Effector CD4-positive, alpha-beta T cell (primary cell): ENCODE measurements around the gene PCDHB2.
"Not testable (repeated sequence)": the region's sequence is repeated elsewhere in the genome, so short reads cannot be mapped to it uniquely, and the experiment has no call there.

Experiments
- DNase-seq: peaks from one replicate; pipeline ENCODE4 v3.0.0-alpha.2; 2020

PCDHB2 gene

GRCh38 chr5:141137346-141137745 is 42.9 kb downstream of the PCDHB2 start:
- DNase-seq, result not testable (repeated sequence)
